Neural cell (in vitro differentiated cells): ENCODE data around the gene PRKD1. TPM values are rescaled to one million over a fixed set of nuclear protein-coding genes. Genes with fewer than 3 reads are reported as not detected.

ENCODE experiments used
- H2AFZ ChIP-seq: fragments of 200-600, 300-800 bp; sonication (generic), shearing (Covaris generic); 2 replicates; pipeline ENCODE4 v1.6.0; 2014; ENCODE audit warnings: low read depth, mild to moderate bottlenecking, antibody characterized with exemption, low read length, moderate library complexity
- H3F3A ChIP-seq: fragments of 200-600 bp; shearing (Covaris generic); 2 replicates; pipeline ENCODE4 v1.6.1; 2016; ENCODE audit warnings: mild to moderate bottlenecking, moderate library complexity, mixed read lengths, antibody characterized with exemption, low read length; ENCODE audit not compliant: insufficient read depth, poor library complexity, severe bottlenecking
- H3K27ac ChIP-seq: fragments of 200-600, 300-800 bp; sonication (generic), shearing (Covaris generic); 2 replicates; pipeline ENCODE4 v1.5.1; 2014; ENCODE audit warnings: mild to moderate bottlenecking, low read length, moderate library complexity
- H3K27me3 ChIP-seq: fragments of 300-800, 200-600 bp; sonication (generic), shearing (Covaris generic); 2 replicates; pipeline ENCODE4 v1.6.0; 2014; ENCODE audit warnings: mild to moderate bottlenecking, low read depth, low read length, moderate library complexity; ENCODE audit not compliant: insufficient read depth
- H3K36me3 ChIP-seq: fragments of 300-800, 200-600 bp; sonication (generic), shearing (Covaris generic); 2 replicates; pipeline ENCODE4 v1.5.1; 2014; ENCODE audit warnings: mild to moderate bottlenecking, antibody characterized with exemption, low read length, moderate library complexity; ENCODE audit not compliant: insufficient read depth
- H3K4me2 ChIP-seq: fragments of 300-800, 200-600 bp; sonication (generic), shearing (Covaris generic); 2 replicates; pipeline ENCODE4 v1.6.0; 2014; ENCODE audit warnings: mild to moderate bottlenecking, low read length
- H3K4me3 ChIP-seq: fragments of 300-800, 200-600 bp; sonication (generic), shearing (Covaris generic); 2 replicates; pipeline ENCODE4 v1.5.1; 2014; ENCODE audit warnings: mild to moderate bottlenecking, low read length, moderate library complexity
- H3K79me2 ChIP-seq: fragments of 200-600 bp; shearing (Covaris generic); replicated peaks from 2 replicates; pipeline ENCODE4 v1.6.0; 2014; ENCODE audit warnings: mild to moderate bottlenecking, low read length, moderate library complexity; ENCODE audit not compliant: insufficient read depth
- H3K9ac ChIP-seq: fragments of 300-800, 200-600 bp; sonication (generic), shearing (Covaris generic); 2 replicates; pipeline ENCODE4 v1.6.1; 2016; ENCODE audit warnings: mild to moderate bottlenecking, low read length, mixed read lengths
- H3K9me2 ChIP-seq: fragments of 200-600 bp; shearing (Covaris generic); 2 replicates; pipeline ENCODE4 v1.6.1; 2016; ENCODE audit warnings: mild to moderate bottlenecking, low read length, mixed read lengths; ENCODE audit not compliant: insufficient read depth
- H3K9me3 ChIP-seq: fragments of 200-600, 300-800 bp; sonication (generic), shearing (Covaris generic); 2 replicates; pipeline ENCODE4 v1.6.1; 2016; ENCODE audit warnings: mild to moderate bottlenecking, mixed run types, low read length, moderate library complexity, mixed read lengths
- H4K20me1 ChIP-seq: fragments of 200-600 bp; shearing (Covaris generic); 2 replicates; pipeline ENCODE4 v1.6.1; 2016; ENCODE audit warnings: mild to moderate bottlenecking, mixed run types; ENCODE audit not compliant: insufficient read depth
- CTCF ChIP-seq: fragments of 450-650 bp; IDR thresholded peaks from 2 replicates; pipeline ENCODE4 v1.5.1; 2014; ENCODE audit warnings: antibody characterized with exemption, mild to moderate bottlenecking, moderate library complexity; ENCODE audit not compliant: poor library complexity, severe bottlenecking
- EP300 ChIP-seq: fragments of 450-650 bp; conservative IDR thresholded peaks from 2 replicates; pipeline ENCODE4 v1.6.1; 2014; ENCODE audit warnings: antibody characterized with exemption, mild to moderate bottlenecking, moderate library complexity; ENCODE audit not compliant: poor library complexity, severe bottlenecking
- EZH2 ChIP-seq: fragments of 200-600, 300-800 bp; shearing (Covaris generic), sonication (generic); IDR thresholded peaks from 2 replicates; pipeline ENCODE4 v1.6.1; 2014; ENCODE audit warnings: antibody characterized with exemption, low read length, borderline replicate concordance, mild to moderate bottlenecking; ENCODE audit not compliant: insufficient read depth, poor library complexity, severe bottlenecking
- MXI1 ChIP-seq: fragments of 450-650 bp; conservative IDR thresholded peaks from 2 replicates; pipeline ENCODE4 v1.6.1; 2014; ENCODE audit warnings: antibody characterized with exemption, mild to moderate bottlenecking; ENCODE audit not compliant: poor library complexity, severe bottlenecking
- POLR2AphosphoS5 ChIP-seq: IDR thresholded peaks from 2 replicates; pipeline ENCODE4 v1.6.1; 2012
- RAD21 ChIP-seq: fragments of 450-650 bp; conservative IDR thresholded peaks from 2 replicates; pipeline ENCODE4 v1.6.1; 2014; ENCODE audit warnings: antibody characterized with exemption, mild to moderate bottlenecking, moderate library complexity
- REST ChIP-seq: IDR thresholded peaks from 2 replicates; pipeline ENCODE4 v1.6.1; 2012; ENCODE audit warnings: borderline replicate concordance
- SMC3 ChIP-seq: fragments of 450-650 bp; conservative IDR thresholded peaks from 2 replicates; pipeline ENCODE4 v1.6.1; 2014; ENCODE audit warnings: antibody characterized with exemption, mild to moderate bottlenecking, moderate library complexity; ENCODE audit not compliant: poor library complexity
- TAF1 ChIP-seq: IDR thresholded peaks from 2 replicates; pipeline ENCODE4 v1.6.1; 2012; ENCODE audit warnings: low read depth
- polyA plus RNA-seq: library from polyadenylated mRNA; depleted of rRNA; stranded (reverse); fragments of >200 nt; gene quantifications from 2 replicates; pipeline ENCODE4 v1.2.3, GENCODE V29; 2014

Gene PRKD1
- polyA plus RNA-seq, 1 donor from 2014 or later, result 9.6 TPM

GRCh38 chr14:29788093-29788492 is 139.6 kb downstream of the PRKD1 start:
- no peak overlapping the region for H3K9ac ChIP-seq
- H3K27me3 ChIP-seq, result no peaks in the 10 kb centered on the region
- no peaks in the 10 kb centered on the region for H3F3A ChIP-seq
- H3K4me2 ChIP-seq, result no peak overlapping the region
- no peaks in the 10 kb centered on the region for H3K9me3 ChIP-seq
- H3K27ac ChIP-seq, result no peak overlapping the region
- H3K79me2 ChIP-seq, result no peaks in the 10 kb centered on the region
- H3K4me3 ChIP-seq, result no peak overlapping the region
- no peak for TF ChIP-seq EZH2
- TF ChIP-seq REST, result no peak
- no peak for TF ChIP-seq SMC3
- TF ChIP-seq MXI1, result no peak
- TF ChIP-seq RAD21, result no peak
- no peak for TF ChIP-seq EP300
- no peak for TF ChIP-seq POLR2AphosphoS5
- TF ChIP-seq TAF1, result no peak
- no peak for TF ChIP-seq CTCF
- H3K9me2 ChIP-seq, result no peaks in the 10 kb centered on the region
- no peaks in the 10 kb centered on the region for H3K36me3 ChIP-seq
- H4K20me1 ChIP-seq, result no peaks in the 10 kb centered on the region
- H2AFZ ChIP-seq, result no peak overlapping the region

- Histone ChIP-seq H4K20me1 (no peaks in the 10 kb centered on the region), H3K79me2 (no peaks in the 10 kb centered on the region), H3K4me3 (no peak overlapping the region), H3K4me2 (no peak overlapping the region), H3K27me3 (no peaks in the 10 kb centered on the region), H3K36me3 (no peaks in the 10 kb centered on the region), H3F3A (no peaks in the 10 kb centered on the region), H2AFZ (no peak overlapping the region), H3K9me3 (no peaks in the 10 kb centered on the region), H3K9ac (no peak overlapping the region), H3K9me2 (no peaks in the 10 kb centered on the region), H3K27ac (no peak overlapping the region)
- TF ChIP-seq RAD21, result no peak
- TF ChIP-seq MXI1, result no peak
- TF ChIP-seq EZH2, result no peak
- TF ChIP-seq POLR2AphosphoS5, result no peak
- no peak for TF ChIP-seq CTCF
- no peak for TF ChIP-seq EP300
- no peak for TF ChIP-seq REST
- no peak for TF ChIP-seq TAF1
- no peak for TF ChIP-seq SMC3
These were observed 144.1 kb downstream of the PRKD1 start for GRCh38 chr14:29783556-29783955.
